Measurements from ENCODE around the gene DPM3.
"Not testable (repeated sequence)": the region's sequence is repeated elsewhere in the genome, so short reads cannot be mapped to it uniquely, and the experiment has no call there.

Gene DPM3

GRCh38 chr1:155175281-155175926 lies 35.1 kb upstream of the DPM3 start:
- no peak for DNase-seq (ENCODE audit: low read depth)

- peak; percentile 66 for DNase-seq (ENCODE audit: low read depth)
Measured at GRCh38 chr1:155174324-155175280, 34.3 kb upstream of the DPM3 start.

GRCh38 chr1:155173478-155174323 lies 33.4 kb upstream of the DPM3 start, which contains the start of gene TRIM46:
TSS of gene TRIM46 (plus strand) at chr1:155173849. CDS start at chr1:155173967, 118 bp downstream.
- peak; percentile 79 for DNase-seq (ENCODE audit: low read depth)

GRCh38 chr1:155172732-155173477 lies 32.6 kb upstream of the DPM3 start, which contains the start of gene KRTCAP2:
TSS of gene KRTCAP2 (minus strand) at chr1:155173304. CDS start at chr1:155173224, 80 bp downstream.
- peak; percentile 96 for DNase-seq (ENCODE audit: low read depth)

- no peak for DNase-seq (ENCODE audit: low read depth)
Measured at GRCh38 chr1:155171836-155172731, 31.8 kb upstream of the DPM3 start.

GRCh38 chr1:155170806-155171205 lies 30.5 kb upstream of the DPM3 start:
- DNase-seq (ENCODE audit: low read depth), result no peak

GRCh38 chr1:155170101-155170785 lies 29.9 kb upstream of the DPM3 start:
- DNase-seq (ENCODE audit: low read depth), result no peak

- DNase-seq (ENCODE audit: low read depth), result no peak
Measured at GRCh38 chr1:155169541-155169940, 29.2 kb upstream of the DPM3 start.

GRCh38 chr1:155168456-155169210 lies 28.3 kb upstream of the DPM3 start:
- DNase-seq (ENCODE audit: low read depth), result no peak

- DNase-seq (ENCODE audit: low read depth), result not testable (repeated sequence)
Measured at GRCh38 chr1:155168105-155168445, 27.7 kb upstream of the DPM3 start.

GRCh38 chr1:155167166-155168104 lies 27.1 kb upstream of the DPM3 start:
- peak; percentile 82 for DNase-seq (ENCODE audit: low read depth)

- no peak for DNase-seq (ENCODE audit: low read depth)
Measured at GRCh38 chr1:155166471-155167165, 26.3 kb upstream of the DPM3 start.

GRCh38 chr1:155166051-155166470 lies 25.7 kb upstream of the DPM3 start:
- no peak for DNase-seq (ENCODE audit: low read depth)

- DNase-seq (ENCODE audit: low read depth), result not testable (repeated sequence)
Measured at GRCh38 chr1:155164625-155165024, 24.3 kb upstream of the DPM3 start.

GRCh38 chr1:155163785-155164184 lies 23.5 kb upstream of the DPM3 start:
- DNase-seq (ENCODE audit: low read depth), result not testable (repeated sequence)

GRCh38 chr1:155162631-155163030 lies 22.3 kb upstream of the DPM3 start:
- DNase-seq (ENCODE audit: low read depth), result not testable (repeated sequence)

- no peak for DNase-seq (ENCODE audit: low read depth)
Measured at GRCh38 chr1:155160128-155160527, 19.8 kb upstream of the DPM3 start.
